IPS DF 4.7 (cell line): ENCODE results near the gene SPEG.
A peak's percentile ranks its signal among the peaks of the same experiment; 100 is the strongest.

Experiments
- DNase-seq: peaks from one replicate; pipeline ENCODE4 v3.0.0-alpha.2; 2013; ENCODE audit warnings: low spot score; ENCODE audit errors: extremely low read depth

SPEG gene

GRCh38 chr2:219475697-219476651, 41.3 kb downstream of the SPEG start:
- no peak for DNase-seq

- DNase-seq, result peak; percentile 78
Observed at GRCh38 chr2:219476652-219477151, 42.1 kb downstream of the SPEG start.

GRCh38 chr2:219477179-219477578, 42.5 kb downstream of the SPEG start:
- DNase-seq, result no peak

GRCh38 chr2:219477815-219478214, 43.2 kb downstream of the SPEG start:
- DNase-seq, result no peak

GRCh38 chr2:219478916-219479315, 44.3 kb downstream of the SPEG start:
- DNase-seq, result no peak

- no peak for DNase-seq
Observed at GRCh38 chr2:219480004-219480403, 45.4 kb downstream of the SPEG start.

GRCh38 chr2:219482674-219483405, 48.2 kb downstream of the SPEG start:
- no peak for DNase-seq

GRCh38 chr2:219483451-219484342, 49.1 kb downstream of the SPEG start:
- no peak for DNase-seq

GRCh38 chr2:219484343-219485200, 49.9 kb downstream of the SPEG start:
- no peak for DNase-seq

- no peak for DNase-seq
Observed at GRCh38 chr2:219485201-219485580, 50.5 kb downstream of the SPEG start.

- DNase-seq, result no peak
Observed at GRCh38 chr2:219486380-219486959, 51.8 kb downstream of the SPEG start.

- no peak for DNase-seq
Observed at GRCh38 chr2:219488149-219488843, 53.7 kb downstream of the SPEG start.

GRCh38 chr2:219488844-219489194, 54.2 kb downstream of the SPEG start:
- DNase-seq, result no peak

- no peak for DNase-seq
Observed at GRCh38 chr2:219489315-219489714, 54.7 kb downstream of the SPEG start.

GRCh38 chr2:219490186-219490585, 55.5 kb downstream of the SPEG start:
- no peak for DNase-seq

- no peak for DNase-seq
Observed at GRCh38 chr2:219490600-219491130, 56.0 kb downstream of the SPEG start.

- DNase-seq, result no peak
Observed at GRCh38 chr2:219491278-219491963, 56.8 kb downstream of the SPEG start.

- DNase-seq, result no peak
Observed at GRCh38 chr2:219492575-219492974, 57.9 kb downstream of the SPEG start.

- DNase-seq, result no peak
Observed at GRCh38 chr2:219493086-219493485, 58.4 kb downstream of the SPEG start.
